Muscle layer of colon (tissue), 2 donors: ENCODE results near the gene ZNF324B.
"Not testable (repeated sequence)": the region's sequence is repeated elsewhere in the genome, so short reads cannot be mapped to it uniquely, and the experiment has no call there.

ENCODE experiments used
- H3K27ac ChIP-seq: one replicate; pipeline ENCODE4 v1.7.0; 2013; ENCODE audit warnings: low read depth, mild to moderate bottlenecking, low read length, moderate library complexity
- H3K27me3 ChIP-seq, 2 donors: one replicate each; pipeline ENCODE4 v1.7.0; 2013; ENCODE audit warnings: low read length in 2 of 2, mild to moderate bottlenecking in 2 of 2; ENCODE audit not compliant: insufficient read depth in 2 of 2, control insufficient read depth in 1 of 2
- H3K36me3 ChIP-seq: one replicate; pipeline ENCODE4 v1.7.0; 2013; ENCODE audit warnings: mild to moderate bottlenecking, low read length; ENCODE audit not compliant: insufficient read depth
- H3K4me1 ChIP-seq: one replicate; pipeline ENCODE4 v1.7.0; 2013; ENCODE audit warnings: mild to moderate bottlenecking, low read length; ENCODE audit not compliant: insufficient read depth
- H3K4me3 ChIP-seq, 2 donors: one replicate each; pipeline ENCODE4 v1.7.0; 2013; ENCODE audit warnings: low read length in 2 of 2, low read depth in 1 of 2, mild to moderate bottlenecking in 1 of 2, moderate library complexity in 1 of 2
- H3K9ac ChIP-seq: one replicate; pipeline ENCODE4 v1.7.0; 2013; ENCODE audit warnings: low read length
- H3K9me3 ChIP-seq: one replicate; pipeline ENCODE4 v1.7.0; 2013; ENCODE audit warnings: mild to moderate bottlenecking, low read length
- donor health status: abdominal sarcoma.
- donor health status: Adenocarcinoma of cecum.

The ZNF324B gene

DNA sequence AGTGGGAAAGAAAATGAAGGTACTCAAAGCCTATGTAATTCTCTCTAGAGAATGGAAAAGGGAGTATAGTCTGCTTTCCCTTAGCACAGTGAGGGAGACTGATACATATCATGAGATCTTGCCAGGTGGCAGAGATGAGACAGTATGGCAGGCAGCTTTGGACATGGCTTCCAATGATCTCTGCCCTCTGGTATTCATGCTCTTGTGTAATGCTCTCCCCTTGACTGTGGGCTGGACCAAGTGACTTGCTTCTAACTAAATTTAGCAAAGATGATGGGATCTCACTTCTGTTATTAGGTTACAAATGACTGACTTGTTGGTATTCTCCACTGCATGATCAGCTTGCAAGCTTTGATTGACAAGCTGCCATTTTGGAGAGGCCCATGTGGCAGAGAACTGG, 21.7 kb upstream of the ZNF324B start:
- peak overlapping the region in 1 of 2 donors; percentile 8 for H3K4me3 ChIP-seq
- H3K9ac ChIP-seq: no peak overlapping the region
- H3K27ac ChIP-seq: no peak overlapping the region
- peaks cover 27% of the 10 kb centered on the region for H3K36me3 ChIP-seq
- H3K9me3 ChIP-seq: peaks cover 59% of the 10 kb centered on the region
- H3K27me3 ChIP-seq: no peaks in the 10 kb centered on the region
- no peaks in the 10 kb centered on the region for H3K4me1 ChIP-seq

- H3K9me3 ChIP-seq: peaks cover 79% of the 10 kb centered on the region
- no peak overlapping the region for H3K27ac ChIP-seq
- peaks cover 50% of the 10 kb centered on the region for H3K36me3 ChIP-seq
- H3K4me3 ChIP-seq: peak overlapping the region in 1 of 2 donors; percentile 36
- no peak overlapping the region for H3K9ac ChIP-seq
- H3K27me3 ChIP-seq: no peaks in the 10 kb centered on the region
- H3K4me1 ChIP-seq: peaks cover 3% of the 10 kb centered on the region
Measured at GRCh38 chr19:58434217-58434616, 17.2 kb upstream of the ZNF324B start.

DNA sequence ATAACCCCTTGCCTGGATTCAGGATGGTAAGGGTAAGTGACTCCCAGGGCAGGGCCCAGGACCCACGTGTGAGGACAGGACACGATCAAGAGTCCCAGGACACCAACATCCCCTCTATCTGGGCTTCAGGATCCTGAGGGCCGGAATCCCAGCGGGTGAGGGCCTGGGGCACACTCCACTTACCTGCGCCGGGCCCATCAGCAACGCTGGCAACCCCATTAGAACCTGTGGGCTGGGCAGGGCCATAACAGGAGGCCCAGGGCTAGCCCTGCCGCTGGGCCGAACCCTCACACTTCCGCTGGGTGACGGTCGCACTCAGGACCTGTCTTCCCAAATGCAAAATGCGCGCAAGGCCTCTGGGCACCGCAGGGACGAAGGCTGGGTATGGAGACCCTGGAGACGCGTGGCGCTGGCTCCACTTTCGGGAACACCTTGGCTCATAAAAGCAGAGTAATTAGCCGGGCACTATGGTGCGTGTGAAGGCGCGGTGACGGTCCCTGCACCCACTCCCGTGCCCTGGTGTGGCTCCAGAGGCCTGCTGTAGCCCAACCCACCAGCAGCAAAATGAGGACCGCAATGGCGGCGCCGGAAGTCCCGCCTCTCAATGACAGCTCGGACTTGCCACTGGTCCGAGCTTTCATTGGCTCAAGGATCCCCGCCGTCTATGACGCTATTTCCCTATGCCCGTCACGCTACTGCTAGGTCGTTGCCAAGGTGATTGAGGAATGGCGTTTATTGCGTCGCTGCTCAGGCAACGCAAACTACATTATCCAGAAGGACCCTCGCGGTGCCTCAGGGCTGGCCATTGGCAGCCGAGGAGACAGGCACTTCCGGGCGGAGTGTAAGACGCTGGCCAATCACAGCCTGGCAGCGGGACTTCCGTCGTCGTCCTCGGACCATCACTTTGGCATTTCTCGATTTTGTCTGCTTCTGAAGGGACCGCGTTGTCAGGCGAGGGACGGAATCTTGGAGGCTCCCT, 11.6 kb upstream of the ZNF324B start, which contains the start of gene ZNF132:
Gene ZNF132 (minus strand): TSS at position 578 of the 979 bp plus-strand sequence. CDS start 332 bp downstream, at position 246.
- Histone ChIP-seq H3K9ac (peak within 1 kb of the TSS; percentile 5), H3K36me3 (peaks cover 23% of the 10 kb centered on the region), H3K27ac (peak within 1 kb of the TSS; percentile 63), H3K4me1 (peaks cover 15% of the 10 kb centered on the region), H3K9me3 (peaks cover 30% of the 10 kb centered on the region), H3K4me3 (peak within 1 kb of the TSS; percentile 78 to 82), H3K27me3 (no peaks in the 10 kb centered on the region)

- Histone ChIP-seq H3K4me1 (peaks cover 15% of the 10 kb centered on the region), H3K36me3 (peaks cover 16% of the 10 kb centered on the region), H3K27ac (peak overlapping the region; percentile 63), H3K27me3 (no peaks in the 10 kb centered on the region), H3K9ac (no peak overlapping the region), H3K9me3 (peaks cover 25% of the 10 kb centered on the region), H3K4me3 (peak overlapping the region; percentile 59 to 82)
Measured at GRCh38 chr19:58440556-58440955, 10.9 kb upstream of the ZNF324B start.

- not testable (repeated sequence) for H3K36me3 ChIP-seq, H3K9me3 ChIP-seq, H3K4me3 ChIP-seq, H3K27ac ChIP-seq, H3K27me3 ChIP-seq, H3K9ac ChIP-seq
- peaks cover 15% of the 10 kb centered on the region for H3K4me1 ChIP-seq
Measured at GRCh38 chr19:58442986-58443385, 8.4 kb upstream of the ZNF324B start.

DNA sequence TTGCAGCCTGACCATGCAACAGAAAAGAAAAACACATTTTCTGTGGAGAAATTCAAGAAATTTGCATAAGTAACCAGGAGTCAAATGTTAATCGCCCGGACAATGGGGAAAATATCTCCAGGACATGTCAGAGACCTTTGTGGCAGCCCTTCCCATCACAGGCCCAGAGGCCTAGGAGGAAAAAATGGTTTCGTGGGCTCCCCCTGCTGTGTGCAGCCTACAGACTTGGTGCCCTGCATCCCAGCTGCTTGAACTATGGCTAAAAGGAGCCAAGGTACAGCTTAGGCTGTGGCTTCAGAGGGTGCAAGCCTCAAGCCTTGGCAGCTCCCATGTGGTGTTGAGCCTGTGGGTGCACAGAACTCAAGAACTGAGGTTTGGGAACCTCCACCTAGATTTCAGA, 2.6 kb upstream of the ZNF324B start:
- not testable (repeated sequence) for H3K9me3 ChIP-seq, H3K4me1 ChIP-seq, H3K27ac ChIP-seq, H3K9ac ChIP-seq, H3K27me3 ChIP-seq, H3K4me3 ChIP-seq, H3K36me3 ChIP-seq

- H3K9ac ChIP-seq, H3K27ac ChIP-seq, H3K27me3 ChIP-seq, H3K9me3 ChIP-seq, H3K4me3 ChIP-seq, H3K4me1 ChIP-seq: not testable (repeated sequence)
- H3K36me3 ChIP-seq: peaks cover 10% of the 10 kb centered on the region
Measured at GRCh38 chr19:58449980-58450379, 1.4 kb upstream of the ZNF324B start.

DNA sequence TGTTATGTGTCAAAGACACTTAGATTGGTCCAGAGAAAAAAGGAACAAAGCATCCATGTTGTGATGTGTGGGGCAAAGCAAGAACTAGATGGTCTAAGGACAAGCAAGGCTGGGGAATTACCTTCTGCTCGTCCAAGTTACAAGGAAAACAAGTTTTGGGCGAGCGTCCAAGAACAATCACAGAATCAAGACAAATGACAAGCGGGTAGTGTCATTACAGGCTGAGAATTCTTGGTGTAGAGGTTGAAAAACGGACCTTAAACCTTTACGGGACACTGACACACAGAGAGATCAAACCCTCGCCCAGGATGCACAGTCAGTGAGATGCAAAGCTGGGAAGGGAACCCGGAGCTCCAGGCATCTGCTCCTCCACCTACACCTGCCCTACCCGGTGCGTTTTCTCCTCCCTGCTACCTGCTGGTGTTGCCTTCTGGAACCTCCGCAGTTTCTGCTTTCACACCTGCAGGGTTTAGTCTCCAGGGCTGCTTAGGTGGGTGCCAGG, 515 bp upstream of the ZNF324B start:
- Histone ChIP-seq H3K9me3 (no peaks in the 10 kb centered on the region), H3K9ac (no peak overlapping the region), H3K27me3 (no peaks in the 10 kb centered on the region), H3K36me3 (peaks cover 10% of the 10 kb centered on the region), H3K4me3 (peak overlapping the region; percentile 88 to 96), H3K4me1 (peaks cover 7% of the 10 kb centered on the region), H3K27ac (peak overlapping the region; percentile 76)

GRCh38 chr19:58453743-58454142, 2.3 kb downstream of the ZNF324B start:
- no peaks in the 10 kb centered on the region for H3K9me3 ChIP-seq
- H3K9ac ChIP-seq: no peak overlapping the region
- H3K36me3 ChIP-seq: peaks cover 20% of the 10 kb centered on the region
- H3K4me1 ChIP-seq: peaks cover 7% of the 10 kb centered on the region
- no peak overlapping the region for H3K4me3 ChIP-seq
- no peaks in the 10 kb centered on the region for H3K27me3 ChIP-seq
- H3K27ac ChIP-seq: no peak overlapping the region

DNA sequence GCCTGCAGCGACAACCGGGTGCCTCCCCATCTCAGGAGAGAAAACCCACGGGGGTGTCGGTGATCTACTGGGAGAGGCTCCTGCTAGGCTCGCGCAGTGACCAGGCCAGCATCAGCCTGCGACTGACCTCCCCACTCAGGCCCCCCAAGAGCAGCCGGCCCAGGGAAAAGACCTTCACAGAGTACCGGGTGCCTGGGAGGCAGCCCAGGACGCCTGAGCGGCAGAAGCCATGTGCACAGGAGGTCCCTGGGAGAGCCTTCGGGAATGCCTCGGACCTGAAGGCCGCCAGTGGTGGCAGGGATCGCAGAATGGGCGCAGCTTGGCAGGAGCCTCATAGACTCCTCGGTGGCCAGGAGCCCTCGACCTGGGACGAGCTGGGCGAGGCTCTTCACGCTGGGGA, 3.9 kb downstream of the ZNF324B start:
- peaks cover 7% of the 10 kb centered on the region for H3K4me1 ChIP-seq

GRCh38 chr19:58456111-58456510, 4.7 kb downstream of the ZNF324B start:
- H3K27me3 ChIP-seq: no peaks in the 10 kb centered on the region
- no peak overlapping the region for H3K9ac ChIP-seq
- no peaks in the 10 kb centered on the region for H3K9me3 ChIP-seq
- peaks cover 25% of the 10 kb centered on the region for H3K36me3 ChIP-seq
- H3K27ac ChIP-seq: no peak overlapping the region
- H3K4me3 ChIP-seq: no peak overlapping the region
- peaks cover under 1% of the 10 kb centered on the region for H3K4me1 ChIP-seq

More for the DNA sequence above, 3.9 kb downstream of the ZNF324B start:
- H3K27ac ChIP-seq: no peak overlapping the region
- no peak overlapping the region for H3K4me3 ChIP-seq
- H3K27me3 ChIP-seq: no peaks in the 10 kb centered on the region
- H3K9ac ChIP-seq: no peak overlapping the region
- peaks cover 25% of the 10 kb centered on the region for H3K36me3 ChIP-seq
- no peaks in the 10 kb centered on the region for H3K9me3 ChIP-seq
